IPS DF 4.7 (cell line): Measurements from ENCODE around the gene PPP2R2C.

ENCODE experiments used
- DNase-seq: peaks from one replicate; pipeline ENCODE4 v3.0.0-alpha.2; 2013; ENCODE audit warnings: low spot score; ENCODE audit errors: extremely low read depth

The PPP2R2C gene

GRCh38 chr4:6272863-6273660, 199.4 kb downstream of the PPP2R2C start:
- DNase-seq, result no peak

DNA sequence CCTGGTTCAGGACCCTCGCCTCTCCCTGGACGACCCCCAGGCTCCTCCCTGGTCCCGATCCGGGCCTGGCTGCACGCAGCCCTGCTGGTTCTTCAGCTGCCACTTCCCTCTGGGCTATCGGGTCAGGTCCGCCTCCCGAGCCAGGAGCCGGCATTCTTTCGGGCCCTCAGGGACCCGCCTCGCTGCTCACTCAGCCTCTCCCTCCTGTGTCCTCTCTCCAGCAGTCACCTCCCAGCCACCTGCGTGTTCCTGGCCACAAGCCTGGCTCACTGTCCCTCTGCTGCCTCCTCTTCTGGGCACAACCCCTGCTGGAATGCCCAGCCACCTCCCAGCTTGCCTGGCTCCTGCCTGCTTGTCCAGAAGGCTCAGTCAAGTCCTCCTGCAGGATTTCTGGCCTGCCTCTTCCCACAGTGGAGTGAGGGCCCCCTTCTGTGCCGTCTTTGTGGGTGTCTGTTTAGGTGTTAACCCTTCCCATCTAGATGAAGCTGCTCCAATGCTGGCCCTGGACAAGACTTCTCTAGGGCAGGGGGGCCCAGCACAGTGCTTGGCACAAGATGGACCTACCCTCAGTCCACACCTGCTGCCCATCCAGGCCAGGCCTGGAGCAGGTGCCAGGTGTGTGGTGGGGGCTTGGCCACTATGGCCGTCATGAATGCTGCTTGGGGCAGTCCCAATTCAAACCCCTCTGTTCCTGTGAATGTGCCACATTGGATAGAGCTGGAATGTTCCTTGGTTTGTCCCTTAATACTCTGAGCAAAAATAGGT, 200.5 kb downstream of the PPP2R2C start:
- DNase-seq, result no peak

DNA sequence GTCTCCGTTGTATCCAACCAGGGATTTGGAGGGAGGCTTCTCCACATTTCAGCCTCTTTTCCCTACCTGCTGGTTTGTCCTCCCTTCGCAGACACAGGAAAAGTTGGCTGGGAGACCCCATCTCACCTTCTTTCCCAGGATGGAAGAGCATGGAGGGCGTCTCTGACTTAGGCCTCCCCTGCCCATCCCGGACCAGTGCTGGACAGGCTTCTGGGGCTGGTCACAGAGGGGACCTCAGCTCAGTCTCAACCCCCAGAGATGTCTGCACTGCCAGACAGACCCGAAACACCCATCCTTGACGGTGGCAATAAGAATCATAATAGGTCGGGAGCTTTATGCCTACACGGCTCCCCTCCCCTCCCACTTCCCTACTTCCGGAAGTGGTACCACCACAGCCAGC, 201.2 kb downstream of the PPP2R2C start:
- no peak for DNase-seq

DNA sequence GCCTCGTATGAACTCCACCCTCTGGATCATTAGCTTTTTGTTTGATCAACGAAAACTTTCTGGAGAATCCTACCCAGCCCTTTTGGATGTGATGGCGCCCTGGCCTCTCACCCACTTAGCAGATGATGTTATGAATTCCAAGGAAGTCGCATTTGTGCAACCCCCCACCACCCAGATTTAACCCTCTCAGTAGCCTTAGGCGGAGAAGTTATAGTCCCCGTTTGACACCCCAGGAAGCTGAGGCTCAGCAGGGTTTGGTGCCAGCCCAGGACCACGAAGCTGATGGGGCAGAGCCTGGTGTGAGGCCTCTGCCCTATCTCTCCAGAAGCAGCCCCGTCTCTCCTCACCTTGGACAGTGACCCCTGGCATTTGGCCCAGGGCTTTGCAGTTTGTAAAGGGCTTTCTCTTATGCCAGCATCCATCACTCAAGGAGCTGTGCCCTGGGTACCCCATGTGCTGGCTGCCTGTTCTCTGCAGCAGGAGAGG, 201.7 kb downstream of the PPP2R2C start:
- DNase-seq, result no peak
